Neural cell (in vitro differentiated cells): ENCODE data around the gene ISYNA1.

Source experiments
- CTCF ChIP-seq: fragments of 450-650 bp; IDR thresholded peaks from 2 replicates; pipeline ENCODE4 v1.5.1; 2014; ENCODE audit warnings: antibody characterized with exemption, mild to moderate bottlenecking, moderate library complexity; ENCODE audit not compliant: poor library complexity, severe bottlenecking
- EP300 ChIP-seq: fragments of 450-650 bp; conservative IDR thresholded peaks from 2 replicates; pipeline ENCODE4 v1.6.1; 2014; ENCODE audit warnings: antibody characterized with exemption, mild to moderate bottlenecking, moderate library complexity; ENCODE audit not compliant: poor library complexity, severe bottlenecking
- SMC3 ChIP-seq: fragments of 450-650 bp; conservative IDR thresholded peaks from 2 replicates; pipeline ENCODE4 v1.6.1; 2014; ENCODE audit warnings: antibody characterized with exemption, mild to moderate bottlenecking, moderate library complexity; ENCODE audit not compliant: poor library complexity

DNA sequence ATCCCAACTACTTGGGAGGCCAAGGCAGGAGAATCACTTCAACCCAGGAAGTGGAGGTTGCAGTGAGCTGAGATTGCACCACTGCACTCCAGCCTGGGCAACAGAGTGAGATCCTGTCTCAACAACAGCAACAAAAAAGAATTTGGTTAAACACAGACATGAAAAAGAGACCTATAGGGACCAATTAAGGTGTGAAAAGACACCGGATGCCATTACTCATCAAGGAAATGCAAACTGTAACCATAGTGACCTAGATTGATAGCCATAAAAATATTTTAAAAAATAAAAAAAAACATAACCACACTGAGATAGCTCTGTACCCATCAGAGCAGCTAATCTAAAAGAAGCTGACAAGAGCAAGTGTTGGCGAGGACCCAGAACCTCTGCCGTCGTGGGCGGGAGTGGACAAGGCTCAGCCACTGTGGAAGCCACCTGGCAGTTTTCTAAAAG lies 37.1 kb upstream of the ISYNA1 start:
- TF ChIP-seq CTCF, result no peak
- no peak for TF ChIP-seq SMC3
- no peak for TF ChIP-seq EP300
